Spleen (tissue), 11 donors: Measurements from ENCODE around the gene ITPKB. TPM values are rescaled to one million over a fixed set of nuclear protein-coding genes. Genes with fewer than 3 reads are reported as not detected.

Source experiments
- DNase-seq: peaks from one replicate; pipeline ENCODE4 v3.0.0-alpha.2; 2020
- H3K27ac ChIP-seq, 8 donors: fragments of 200-600 bp; sonication (generic) in 7 of 8; 1 replicate in 4 of 8; 2 replicates in 4 of 8; pipeline versions ENCODE4 v1.5.0 to v1.8.0; 2016 to 2021; ENCODE audit warnings: inconsistent platforms in 4 of 8, mild to moderate bottlenecking in 4 of 8, moderate library complexity in 1 of 8
- H3K27me3 ChIP-seq, 7 donors: fragments of 200-600 bp; sonication (generic) in 6 of 7; replicated peaks in 1 of 7; 1 replicate in 4 of 7; 2 replicates in 3 of 7; pipeline versions ENCODE4 v1.5.0 to v1.8.0; 2016 to 2021; ENCODE audit warnings: inconsistent platforms in 3 of 7, mild to moderate bottlenecking in 1 of 7
- H3K36me3 ChIP-seq, 6 donors: fragments of 200-600 bp; sonication (generic) in 5 of 6; 1 replicate in 4 of 6; 2 replicates in 2 of 6; pipeline versions ENCODE4 v1.5.0 to v1.8.0; 2016 to 2021; ENCODE audit warnings: inconsistent platforms in 2 of 6
- H3K4me1 ChIP-seq, 6 donors: fragments of 200-600 bp; sonication (generic) in 5 of 6; 1 replicate in 3 of 6; 2 replicates in 3 of 6; pipeline versions ENCODE4 v1.5.0 to v1.8.0; 2016 to 2021; ENCODE audit warnings: inconsistent platforms in 3 of 6
- H3K4me3 ChIP-seq, 8 donors: fragments of 200-600 bp; sonication (generic) in 7 of 8; 1 replicate in 4 of 8; 2 replicates in 4 of 8; pipeline versions ENCODE4 v1.5.0 to v1.8.0; 2016 to 2021; ENCODE audit warnings: inconsistent platforms in 4 of 8, mild to moderate bottlenecking in 4 of 8, moderate library complexity in 2 of 8
- H3K9me3 ChIP-seq, 8 donors: fragments of 200-600 bp; sonication (generic) in 7 of 8; 1 replicate in 4 of 8; 2 replicates in 4 of 8; pipeline versions ENCODE4 v1.5.0 to v1.8.0; 2016 to 2021; ENCODE audit warnings: inconsistent platforms in 4 of 8
- POLR2A ChIP-seq, 3 donors: fragments of 450-650 bp; IDR thresholded peaks; one replicate each; pipeline ENCODE4 v1.5.1; 2017; ENCODE audit warnings: antibody characterized with exemption in 3 of 3, mild to moderate bottlenecking in 1 of 3
- POLR2AphosphoS5 ChIP-seq, 3 donors: sonication (generic); formaldehyde crosslinking; IDR thresholded peaks; one replicate each; pipeline ENCODE4 v1.5.1; 2017; ENCODE audit warnings: antibody characterized with exemption in 3 of 3
- WGBS, 5 donors: extraction: QIAGEN DNeasy Blood & Tissue Kit in 3 of 5; methylation state at CpG; one replicate each; pipeline versions ENCODE4 v1.1.5 to v1.1.7; 2013 to 2018; 5-methylcytosine and 5-hydroxymethylcytosine counted together
- intact Hi-C: fragments of 100-400 bp; cut with DNase I; formaldehyde crosslinking; loops from one replicate; pipeline ENCODE4 v1.15.0; 2023; ENCODE audit warnings: low total_unique reads
- polyA plus RNA-seq, 3 donors: library from polyadenylated mRNA; stranded (reverse); fragments of 200-250 nt; gene quantifications; one replicate each; pipeline ENCODE4 v1.2.1, GENCODE V29; 2013
- total RNA-seq, 7 donors: library from RNA; depleted of rRNA in 3 of 7; stranded (reverse); fragments of >200 nt in 3 of 7; fragmentation: NEBNext Ultra II Directional in 4 of 7; extraction: Animal tissue kit (Norgen Biotek cat#: 25700) in 4 of 7; gene quantifications; one replicate each; pipeline versions ENCODE4 v1.1.0 to v1.2.1, GENCODE V29; 2016 to 2021
- TF ChIP-seq, protein P1 (sequence below), 11 experiments: fragments of 200-600 bp in 7 of 11; fragments of 450-650 bp in 4 of 11; sonication (generic) in 4 of 11; IDR thresholded peaks in 8 of 11; conservative IDR thresholded peaks in 3 of 11; 1 replicate in 7 of 11; 2 replicates in 4 of 11; pipeline versions ENCODE4 v1.4.0 to v1.8.0; 2016 to 2021; ENCODE audit warnings: antibody characterized with exemption in 11 of 11, inconsistent platforms in 4 of 11, mild to moderate bottlenecking in 1 of 11
- donor health status: healthy with polysubstance abuse.
- donor health status: DM: no; HTN: no; CAD: no; lungs with moderate emphysema.
- donor health status: DM: no; HTN: no; CAD: no.
- donor health status: Bipolar disorder and iron deficiency.
- donor health status: healthy.
- donor health status: DM: no; HTN: no; CAD: no.
- donor health status: DM: yes; HTN: yes; CAD: no.

The ITPKB gene
- total and polyA plus RNA-seq, 10 donors, result 8.5 to 74.6 (median 59.6) TPM

DNA sequence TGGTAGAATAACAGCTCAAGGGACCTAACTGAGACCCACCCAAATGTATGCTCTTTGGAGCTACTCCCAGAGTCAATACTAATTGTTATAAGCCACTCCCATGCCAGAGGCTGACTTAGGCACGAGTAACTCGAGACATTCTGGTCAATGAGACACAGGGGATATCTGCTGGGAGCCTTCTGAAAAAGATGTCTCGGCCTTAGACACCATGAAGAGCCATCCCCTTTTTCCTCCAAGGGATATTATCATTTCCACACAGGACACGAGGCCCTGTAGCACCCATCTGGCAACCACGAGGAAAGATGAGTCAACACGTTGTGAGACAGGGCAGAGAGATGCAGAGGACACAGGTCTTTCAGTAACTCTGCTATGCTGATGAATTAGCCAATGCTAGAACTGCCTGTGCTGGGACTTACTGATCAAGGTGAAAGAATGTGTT lies 30.7 kb downstream of the ITPKB start:
- TF ChIP-seq, protein P1, sequence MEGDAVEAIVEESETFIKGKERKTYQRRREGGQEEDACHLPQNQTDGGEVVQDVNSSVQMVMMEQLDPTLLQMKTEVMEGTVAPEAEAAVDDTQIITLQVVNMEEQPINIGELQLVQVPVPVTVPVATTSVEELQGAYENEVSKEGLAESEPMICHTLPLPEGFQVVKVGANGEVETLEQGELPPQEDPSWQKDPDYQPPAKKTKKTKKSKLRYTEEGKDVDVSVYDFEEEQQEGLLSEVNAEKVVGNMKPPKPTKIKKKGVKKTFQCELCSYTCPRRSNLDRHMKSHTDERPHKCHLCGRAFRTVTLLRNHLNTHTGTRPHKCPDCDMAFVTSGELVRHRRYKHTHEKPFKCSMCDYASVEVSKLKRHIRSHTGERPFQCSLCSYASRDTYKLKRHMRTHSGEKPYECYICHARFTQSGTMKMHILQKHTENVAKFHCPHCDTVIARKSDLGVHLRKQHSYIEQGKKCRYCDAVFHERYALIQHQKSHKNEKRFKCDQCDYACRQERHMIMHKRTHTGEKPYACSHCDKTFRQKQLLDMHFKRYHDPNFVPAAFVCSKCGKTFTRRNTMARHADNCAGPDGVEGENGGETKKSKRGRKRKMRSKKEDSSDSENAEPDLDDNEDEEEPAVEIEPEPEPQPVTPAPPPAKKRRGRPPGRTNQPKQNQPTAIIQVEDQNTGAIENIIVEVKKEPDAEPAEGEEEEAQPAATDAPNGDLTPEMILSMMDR (IDR thresholded peaks at IDR 0.05 in 8 of 11, conservative IDR thresholded peaks at IDR 0.05 in 3 of 11), result no peak
- no peak for TF ChIP-seq POLR2A (IDR thresholded peaks at IDR 0.05)
- intact Hi-C loops, result no loop called here
- Histone ChIP-seq H3K9me3 (no peaks in the 10 kb centered on the region), H3K27ac (peak overlapping the region in 5 of 8 donors; percentile 1 to 88 (median 44)), H3K4me3 (no peak overlapping the region), H3K4me1 (peaks cover 51 to 95% (median 69%) of the 10 kb centered on the region in 6 donors), H3K27me3 (no peaks in the 10 kb centered on the region), H3K36me3 (peaks cover 0 to 45% (median 4%) of the 10 kb centered on the region in 6 donors)
- DNase-seq, result no peak
- 45 to 56% (median 49%) methylated on average over 6 of the region's 6 CpGs for WGBS, 5 donors

DNA sequence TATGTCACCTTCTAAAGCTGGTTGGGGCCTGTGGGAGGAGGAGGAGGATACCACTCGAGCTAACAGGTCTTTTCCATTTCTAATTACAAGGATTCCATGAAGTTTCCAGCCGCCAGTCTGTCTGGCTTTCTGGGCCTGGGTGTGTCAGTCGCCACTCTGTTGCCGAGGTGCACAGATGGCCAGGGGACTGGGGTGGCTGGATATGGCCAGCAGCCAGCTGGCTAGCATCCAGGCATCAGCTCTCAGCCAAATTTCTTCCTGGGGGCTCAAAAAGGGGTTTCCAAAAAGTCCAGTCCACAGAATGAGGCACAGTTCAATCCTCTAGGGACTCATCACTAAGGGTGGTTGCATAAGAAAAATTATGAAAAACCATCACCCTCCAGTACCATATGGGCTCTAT lies 32.4 kb downstream of the ITPKB start:
- Histone ChIP-seq H3K27ac (no peak overlapping the region), H3K36me3 (peaks cover 0 to 45% (median 4%) of the 10 kb centered on the region in 6 donors), H3K4me3 (no peak overlapping the region), H3K27me3 (no peaks in the 10 kb centered on the region), H3K4me1 (peaks cover 43 to 95% (median 68%) of the 10 kb centered on the region in 6 donors), H3K9me3 (no peaks in the 10 kb centered on the region)
- DNase-seq, result no peak
- 75 to 92% (median 87%) methylated on average over 4 of the region's 4 CpGs for WGBS, 5 donors
- TF ChIP-seq, protein P1 (IDR thresholded peaks at IDR 0.05 in 8 of 11, conservative IDR thresholded peaks at IDR 0.05 in 3 of 11), result no peak
- TF ChIP-seq POLR2A (IDR thresholded peaks at IDR 0.05), result no peak
- TF ChIP-seq POLR2AphosphoS5 (IDR thresholded peaks at IDR 0.05), result peak in 1 of 3 donors; percentile 16
- intact Hi-C loops, result no loop called here

DNA sequence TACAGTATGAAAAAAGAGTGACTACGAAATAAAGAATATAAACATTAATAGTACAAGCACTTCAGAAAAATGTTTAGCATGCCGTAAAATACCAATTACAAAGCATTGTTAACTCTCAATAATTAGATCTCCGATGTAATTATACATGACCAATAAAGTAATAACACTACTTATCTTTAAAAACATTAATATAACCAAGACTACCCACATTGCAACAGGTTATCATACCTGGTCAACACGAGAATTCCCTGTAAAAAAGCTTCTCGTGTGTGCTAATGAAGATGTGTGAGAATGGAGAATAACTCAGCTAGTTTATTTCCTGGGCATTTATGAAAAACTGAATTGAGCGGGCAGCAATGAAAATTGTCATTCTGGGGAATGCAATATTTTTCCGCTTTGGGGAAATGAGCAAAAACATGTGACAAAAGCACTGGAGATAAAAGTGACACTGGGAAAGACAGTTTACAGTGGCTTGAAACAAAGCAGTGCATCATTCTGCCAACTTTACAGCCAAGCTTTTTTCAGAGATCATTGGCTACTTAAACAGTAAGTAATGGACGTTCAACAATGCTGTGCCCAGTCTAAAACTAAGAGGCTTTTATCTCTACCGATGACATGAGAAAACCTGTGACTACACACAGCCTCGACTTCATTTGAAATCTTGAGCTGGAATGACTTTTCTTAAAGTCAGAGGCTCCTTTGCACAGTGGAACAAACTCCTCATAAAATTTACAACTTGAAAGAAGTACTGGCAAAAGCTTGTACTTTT lies 34.7 kb downstream of the ITPKB start:
- peaks cover 28 to 76% (median 61%) of the 10 kb centered on the region in 6 donors for H3K4me1 ChIP-seq
- peaks cover 0 to 51% (median 4%) of the 10 kb centered on the region in 6 donors for H3K36me3 ChIP-seq
- H3K4me3 ChIP-seq, result peak overlapping the region in 4 of 8 donors; percentile 52 to 75 (median 54)
- peak overlapping the region in 7 of 8 donors; percentile 94 to 97 (median 96) for H3K27ac ChIP-seq
- TF ChIP-seq POLR2A (IDR thresholded peaks at IDR 0.05) (no peak), POLR2AphosphoS5 (IDR thresholded peaks at IDR 0.05) (no peak)
- TF ChIP-seq, protein P1 (IDR thresholded peaks at IDR 0.05 in 8 of 11, conservative IDR thresholded peaks at IDR 0.05 in 3 of 11), result no peak
- no peaks in the 10 kb centered on the region for H3K9me3 ChIP-seq
- intact Hi-C loops, result no loop called here
- no peaks in the 10 kb centered on the region for H3K27me3 ChIP-seq
- no peak for DNase-seq
- WGBS, 5 donors, result 80 to 89% (median 84%) methylated on average over 10 of the region's 10 CpGs
